DMS79 (cell line): ENCODE measurements around the gene ADRM1.

Experiments
- DNase-seq: peaks from one replicate; lab custom pipeline; 2025; lab: John Stamatoyannopoulos, UW

ADRM1 gene

GRCh38 chr20:62298577-62299249 lies 4.1 kb upstream of the ADRM1 start:
- no peak for DNase-seq

DNA sequence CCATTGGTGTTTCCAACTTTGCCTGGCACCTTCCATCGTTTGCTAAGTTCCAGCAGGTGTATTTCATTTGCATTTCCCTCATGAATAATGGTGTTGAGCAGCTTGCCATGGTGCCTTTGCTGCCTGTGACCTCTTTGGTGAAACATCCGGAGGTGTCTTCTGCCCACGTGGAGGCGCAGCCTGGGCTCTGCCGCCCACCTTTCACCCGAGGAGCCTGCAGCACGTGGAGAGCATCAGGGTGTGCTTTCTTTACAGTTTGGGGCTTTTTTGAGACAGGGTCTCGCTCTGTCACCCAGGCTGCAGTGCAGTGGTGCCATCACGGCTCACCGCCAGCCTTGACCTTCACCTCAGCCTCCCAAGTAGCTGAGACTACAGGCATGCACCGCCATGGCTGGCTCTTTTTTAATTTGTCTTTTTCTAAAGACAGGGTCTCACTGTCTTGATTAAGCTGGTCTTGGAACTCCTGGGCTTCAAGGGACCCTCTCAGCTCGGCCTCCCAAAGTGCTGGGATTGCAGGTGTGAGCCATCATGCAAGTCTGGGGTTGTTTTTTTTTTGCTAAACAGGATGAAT lies 3.0 kb upstream of the ADRM1 start:
- no peak for DNase-seq

- no peak for DNase-seq
These were observed 2.5 kb upstream of the ADRM1 start for GRCh38 chr20:62300319-62300718.

- DNase-seq: no peak
These were observed 1.6 kb upstream of the ADRM1 start for GRCh38 chr20:62301111-62301668.

- no peak for DNase-seq
These were observed 940 bp upstream of the ADRM1 start for GRCh38 chr20:62301773-62302340.

DNA sequence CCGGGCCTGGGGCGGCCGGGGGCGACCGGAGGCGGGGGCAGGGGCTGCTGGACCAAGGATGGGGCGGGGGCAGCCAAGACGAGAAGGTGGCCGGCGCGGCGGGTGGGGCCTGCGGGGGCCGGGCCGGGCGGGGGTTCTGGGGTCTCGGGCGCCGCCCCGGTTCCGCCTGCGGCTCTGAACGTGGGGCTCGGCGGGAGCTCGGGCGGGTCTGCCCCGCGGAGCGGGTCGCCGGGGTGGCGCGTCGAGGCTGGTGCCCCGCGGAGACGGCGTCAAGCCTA lies 204 bp downstream of the ADRM1 start:
- DNase-seq: no peak

DNA sequence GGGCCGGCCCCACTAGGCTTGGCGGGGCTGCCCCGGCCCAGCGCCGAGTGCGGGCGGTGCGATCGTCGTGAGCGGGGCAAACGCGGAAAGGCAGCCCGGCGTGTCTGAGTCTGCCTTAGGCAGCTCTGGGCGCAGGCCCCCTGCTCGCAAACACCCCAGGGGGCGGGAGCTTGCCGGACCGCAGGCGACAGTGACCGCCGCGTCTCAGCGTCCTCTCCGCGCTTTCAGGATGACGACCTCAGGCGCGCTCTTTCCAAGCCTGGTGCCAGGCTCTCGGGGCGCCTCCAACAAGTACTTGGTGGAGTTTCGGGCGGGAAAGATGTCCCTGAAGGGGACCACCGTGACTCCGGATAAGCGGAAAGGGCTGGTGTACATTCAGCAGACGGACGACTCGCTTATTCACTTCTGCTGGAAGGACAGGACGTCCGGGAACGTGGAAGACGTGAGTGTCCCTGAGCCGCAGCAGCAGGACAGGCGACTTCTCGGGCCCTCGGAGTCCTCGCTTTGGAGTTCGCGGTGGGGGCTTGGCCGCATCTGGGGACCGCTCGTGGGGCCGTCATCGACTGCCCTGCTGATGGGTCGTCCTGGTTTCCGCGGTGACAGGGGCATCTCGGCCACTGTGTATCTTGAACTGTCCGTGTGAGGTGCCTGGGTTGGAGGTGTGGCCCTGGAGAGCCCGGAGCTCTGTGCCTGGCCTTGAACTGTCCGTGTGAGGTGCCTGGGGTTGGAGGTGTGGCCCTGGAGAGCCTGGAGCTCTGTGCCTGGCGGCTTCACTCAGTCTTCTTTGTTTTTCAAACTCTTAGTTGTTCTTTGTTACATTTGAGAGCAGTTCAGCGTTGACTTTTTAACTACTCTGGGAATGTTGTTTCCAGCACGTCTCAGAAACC lies 786 bp downstream of the ADRM1 start:
- DNase-seq: no peak

- no peak for DNase-seq
These were observed 1.7 kb downstream of the ADRM1 start for GRCh38 chr20:62304331-62305148.

DNA sequence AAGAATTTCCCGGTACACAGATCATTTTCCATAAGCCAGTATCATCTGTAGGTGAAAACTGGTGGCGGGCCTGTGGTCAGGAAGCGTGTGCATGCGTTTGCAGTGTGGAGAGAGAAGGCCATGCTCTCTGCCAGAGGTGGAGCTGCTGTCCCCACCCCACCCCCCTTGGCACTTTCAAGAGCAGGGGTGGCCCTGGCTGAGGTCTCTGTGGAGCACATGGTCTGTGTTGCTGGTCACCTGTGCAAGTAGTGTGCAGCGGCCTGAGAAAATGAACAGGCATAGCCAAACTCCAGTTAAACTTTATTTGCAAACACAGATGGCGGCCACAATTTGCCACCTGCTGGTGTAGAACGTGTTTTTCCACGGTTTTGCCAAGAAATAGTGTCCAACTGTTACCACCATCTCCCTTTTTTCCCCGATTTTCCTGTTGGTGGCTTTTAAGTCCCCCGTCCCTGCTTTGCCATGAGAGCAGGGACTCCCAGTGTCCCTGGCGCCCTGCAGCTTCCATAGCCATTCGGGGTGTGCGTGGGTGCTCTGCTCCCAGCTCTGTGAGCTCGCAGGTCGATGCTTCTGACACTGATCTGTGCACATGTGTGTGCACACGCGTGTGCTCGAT lies 2.5 kb downstream of the ADRM1 start:
- DNase-seq: no peak

DNA sequence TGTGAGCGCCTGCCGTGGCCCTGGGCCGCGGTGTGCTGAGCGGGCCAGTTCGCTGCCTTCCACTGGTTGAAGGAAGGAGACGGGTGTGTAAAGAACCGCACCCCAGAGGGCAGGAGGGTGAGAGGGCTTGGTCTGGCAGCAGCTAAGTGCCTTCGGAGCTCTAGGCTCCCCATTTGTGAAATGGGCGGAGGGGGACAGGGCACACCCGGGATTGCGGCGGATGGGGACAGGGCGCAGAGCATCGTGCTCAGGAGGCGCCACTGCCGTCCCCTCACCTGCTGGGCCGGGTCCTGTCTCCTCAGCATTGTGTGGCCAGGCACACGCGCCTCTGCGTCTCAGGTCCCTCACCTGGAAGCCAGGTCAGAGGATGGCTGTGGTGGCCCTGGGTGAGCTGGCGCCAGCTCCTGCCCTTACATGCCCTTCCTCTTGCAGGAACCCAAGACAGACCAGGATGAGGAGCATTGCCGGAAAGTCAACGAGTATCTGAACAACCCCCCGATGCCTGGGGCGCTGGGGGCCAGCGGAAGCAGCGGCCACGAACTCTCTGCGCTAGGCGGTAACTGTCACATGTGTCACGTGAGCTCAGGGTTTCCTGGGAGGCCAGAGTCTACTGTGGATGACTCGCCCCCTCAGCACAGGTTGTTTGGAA lies 3.1 kb downstream of the ADRM1 start:
- DNase-seq: no peak

- no peak for DNase-seq
These were observed 3.8 kb downstream of the ADRM1 start for GRCh38 chr20:62306414-62307187.

DNA sequence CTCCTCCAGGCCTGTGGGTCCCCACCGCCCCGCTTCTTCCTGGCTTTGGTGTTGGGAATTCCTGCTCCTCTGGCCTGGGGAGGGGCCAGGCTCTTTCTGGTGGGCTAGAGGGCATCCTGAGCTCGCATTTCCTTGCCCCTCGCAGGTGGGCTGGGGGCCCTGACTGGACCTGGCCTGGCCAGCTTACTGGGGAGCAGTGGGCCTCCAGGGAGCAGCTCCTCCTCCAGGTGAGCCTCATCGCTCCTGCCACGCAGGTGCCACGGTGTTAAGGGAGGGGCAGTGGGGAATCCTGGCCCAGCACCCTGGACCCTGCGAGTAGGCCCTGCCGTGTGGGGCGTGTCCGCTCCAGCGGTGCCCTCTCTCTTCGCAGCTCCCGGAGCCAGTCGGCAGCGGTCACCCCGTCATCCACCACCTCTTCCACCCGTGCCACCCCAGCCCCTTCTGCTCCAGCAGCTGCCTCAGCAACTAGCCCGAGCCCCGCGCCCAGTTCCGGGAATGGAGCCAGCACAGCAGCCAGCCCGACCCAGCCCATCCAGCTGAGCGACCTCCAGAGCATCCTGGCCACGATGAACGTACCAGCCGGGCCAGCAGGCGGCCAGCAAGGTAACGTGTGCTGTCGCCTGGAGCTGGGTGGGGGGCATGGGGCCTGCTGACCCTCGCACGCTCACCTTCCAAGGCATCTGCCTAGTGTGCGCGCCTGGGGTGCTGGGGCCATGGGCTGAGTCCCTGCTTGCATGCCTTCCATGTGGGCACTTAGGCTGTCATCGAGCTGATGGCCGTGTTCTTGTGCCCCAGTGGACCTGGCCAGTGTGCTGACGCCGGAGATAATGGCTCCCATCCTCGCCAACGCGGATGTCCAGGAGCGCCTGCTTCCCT lies 4.7 kb downstream of the ADRM1 start:
- no peak for DNase-seq

DNA sequence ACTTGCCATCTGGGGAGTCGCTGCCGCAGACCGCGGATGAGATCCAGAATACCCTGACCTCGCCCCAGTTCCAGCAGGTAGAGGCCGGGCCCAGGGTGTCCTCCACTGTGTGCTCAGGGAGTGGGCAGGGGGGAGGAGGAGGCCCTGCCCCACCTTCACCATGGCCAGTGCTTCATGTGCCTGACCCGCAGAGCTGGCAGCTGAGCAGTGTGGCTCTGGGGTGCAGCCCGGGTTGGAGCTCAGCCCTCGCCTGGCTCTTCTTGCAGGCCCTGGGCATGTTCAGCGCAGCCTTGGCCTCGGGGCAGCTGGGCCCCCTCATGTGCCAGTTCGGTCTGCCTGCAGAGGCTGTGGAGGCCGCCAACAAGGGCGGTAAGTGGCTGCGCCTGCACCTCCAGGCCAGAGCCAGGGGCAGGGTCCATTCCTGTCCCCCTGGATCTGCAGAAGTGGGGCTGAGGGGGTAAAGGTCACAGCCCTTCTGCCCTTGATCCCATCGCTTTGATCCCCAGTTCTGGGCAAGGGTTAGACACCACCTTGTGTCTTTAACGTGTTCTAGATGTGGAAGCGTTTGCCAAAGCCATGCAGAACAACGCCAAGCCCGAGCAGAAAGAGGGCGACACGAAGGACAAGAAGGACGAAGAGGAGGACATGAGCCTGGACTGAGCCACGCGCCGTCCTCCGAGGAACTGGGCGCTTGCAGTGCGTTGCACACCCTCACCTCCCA lies 5.5 kb downstream of the ADRM1 start:
- DNase-seq: no peak

DNA sequence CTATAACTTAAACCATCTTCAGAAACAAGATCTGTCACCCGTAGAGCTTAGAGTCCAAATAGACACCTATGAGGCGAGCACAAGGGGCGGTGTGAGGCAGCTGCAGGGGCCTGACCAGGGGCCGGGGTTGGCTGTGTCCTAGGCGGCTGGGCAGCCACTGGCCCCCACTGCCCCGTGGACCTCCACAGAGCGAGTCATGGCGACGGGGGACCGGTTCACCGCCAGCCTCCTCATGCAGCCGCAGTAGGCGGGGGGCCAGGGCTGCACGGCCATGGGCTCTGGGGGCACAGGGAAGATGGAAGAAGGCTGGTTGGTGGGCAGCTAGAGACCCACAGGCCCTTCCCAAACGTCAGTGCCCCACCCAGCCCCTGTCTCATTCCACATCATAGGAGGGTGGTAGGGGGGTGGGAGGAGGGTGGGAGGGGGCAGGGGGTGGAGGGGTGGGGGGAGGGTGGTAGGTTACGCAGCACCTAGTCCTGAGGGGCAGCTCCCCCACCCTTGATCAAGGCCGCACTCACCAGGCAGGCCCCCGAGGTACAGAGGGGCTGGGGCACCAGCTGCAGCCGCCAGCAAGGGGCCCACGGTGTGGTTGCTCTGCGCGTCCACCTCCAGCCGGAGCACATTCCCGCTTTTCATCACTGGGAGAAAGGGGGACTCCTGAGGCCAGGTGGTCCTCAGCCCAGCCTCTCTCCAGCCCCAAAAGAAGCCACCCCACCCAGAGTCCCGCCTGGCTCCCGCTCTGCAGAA lies 6.6 kb downstream of the ADRM1 start:
- no peak for DNase-seq

DNA sequence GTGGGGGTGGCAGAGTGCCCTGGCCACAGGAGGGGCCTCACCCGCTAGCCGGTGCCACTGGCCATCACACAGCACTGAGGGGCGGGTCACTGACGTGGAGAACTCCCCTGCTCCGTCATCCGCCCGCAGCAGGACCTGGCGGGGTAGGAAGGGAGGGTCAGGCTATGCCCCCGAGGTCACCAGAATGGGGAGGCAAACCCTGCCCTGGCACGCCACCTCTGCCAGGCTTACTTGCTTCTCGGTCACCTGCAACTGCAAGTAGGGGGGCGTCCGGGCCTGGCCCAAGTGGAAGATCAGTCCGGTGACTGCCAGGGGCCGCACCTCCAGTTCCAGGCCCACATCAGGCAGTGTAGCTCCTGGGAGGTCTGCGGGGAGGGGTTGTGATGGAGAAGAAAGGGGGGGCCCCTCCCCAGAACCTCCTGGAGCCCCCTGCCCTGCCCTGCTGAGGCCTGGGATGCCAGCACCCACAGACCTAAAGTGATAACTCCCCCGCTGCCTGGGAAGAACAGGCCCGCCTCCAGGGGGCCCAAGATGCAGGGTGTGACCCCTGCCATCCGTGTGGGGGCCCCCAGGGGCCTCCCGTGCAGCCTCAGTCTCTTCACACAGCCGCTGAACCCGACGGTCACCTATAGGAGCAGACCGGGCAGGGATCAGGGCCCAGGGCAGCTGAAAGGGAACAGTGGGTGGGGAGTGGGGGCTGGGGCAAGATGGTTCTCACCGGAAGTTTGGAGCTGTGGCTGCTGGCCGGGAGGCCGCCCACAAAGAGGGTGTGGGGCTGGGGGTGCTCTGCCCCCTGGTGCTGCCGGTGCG lies 7.4 kb downstream of the ADRM1 start:
- DNase-seq: no peak

- no peak for DNase-seq
These were observed 7.9 kb downstream of the ADRM1 start for GRCh38 chr20:62310757-62311121.

- no peak for DNase-seq
These were observed 8.4 kb downstream of the ADRM1 start for GRCh38 chr20:62311150-62311549.
